Peyer's patch (tissue), 4 donors: ENCODE measurements around the gene GRAPL.
"Not testable (repeated sequence)": the region's sequence is repeated elsewhere in the genome, so short reads cannot be mapped to it uniquely, and the experiment has no call there.

Experiments
- POLR2A ChIP-seq, 2 donors: fragments of 450-650 bp; IDR thresholded peaks; one replicate each; pipeline ENCODE4 v1.5.1; 2017; ENCODE audit warnings: antibody characterized with exemption in 2 of 2, mild to moderate bottlenecking in 2 of 2, moderate library complexity in 2 of 2
- TF ChIP-seq, protein P1 (sequence below), 6 experiments: fragments of 450-650 bp in 4 of 6; fragments of 200-600 bp in 2 of 6; sonication (generic) in 1 of 6; IDR thresholded peaks; one replicate each; pipeline ENCODE4 v1.5.1; 2017 to 2019; ENCODE audit warnings: antibody characterized with exemption in 6 of 6, mild to moderate bottlenecking in 3 of 6, moderate library complexity in 1 of 6

DNA sequence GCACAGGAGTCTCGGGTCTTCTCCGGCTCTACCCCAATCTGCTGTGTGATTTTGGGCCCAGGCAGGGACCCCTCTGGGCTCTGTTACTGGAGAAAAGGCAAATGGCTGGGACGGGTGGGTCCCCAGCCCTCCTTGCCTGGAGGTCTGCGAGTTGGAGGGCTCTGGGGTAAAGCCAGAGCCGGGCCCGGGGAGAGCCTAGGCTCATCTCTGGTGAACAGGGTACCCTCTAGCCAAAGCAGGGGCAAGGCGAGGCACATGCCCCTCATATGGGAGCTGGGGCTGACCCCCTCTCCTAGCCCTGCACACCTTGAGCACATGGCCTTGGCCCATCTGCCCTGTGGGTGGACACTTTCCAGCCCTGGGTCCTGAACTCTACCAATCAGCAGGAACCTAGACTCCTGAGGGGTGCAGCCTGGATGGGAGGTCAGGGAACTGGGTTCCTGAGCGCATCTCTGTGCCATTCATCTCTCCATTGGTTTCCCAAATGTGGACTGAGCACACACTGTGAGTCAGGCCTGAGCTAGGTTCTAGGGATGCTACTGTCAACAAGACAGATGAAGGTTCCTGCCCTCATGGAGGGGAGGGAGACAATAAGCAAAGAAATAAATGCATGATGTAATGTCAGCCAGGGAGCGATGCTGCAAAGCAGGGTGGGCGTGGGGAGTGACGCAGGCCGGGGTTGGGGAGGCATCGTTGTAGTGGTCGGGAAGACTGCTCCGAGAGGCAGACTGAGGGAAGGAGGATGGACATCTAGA is 33.5 kb upstream of the GRAPL start:
- TF ChIP-seq, protein P1, sequence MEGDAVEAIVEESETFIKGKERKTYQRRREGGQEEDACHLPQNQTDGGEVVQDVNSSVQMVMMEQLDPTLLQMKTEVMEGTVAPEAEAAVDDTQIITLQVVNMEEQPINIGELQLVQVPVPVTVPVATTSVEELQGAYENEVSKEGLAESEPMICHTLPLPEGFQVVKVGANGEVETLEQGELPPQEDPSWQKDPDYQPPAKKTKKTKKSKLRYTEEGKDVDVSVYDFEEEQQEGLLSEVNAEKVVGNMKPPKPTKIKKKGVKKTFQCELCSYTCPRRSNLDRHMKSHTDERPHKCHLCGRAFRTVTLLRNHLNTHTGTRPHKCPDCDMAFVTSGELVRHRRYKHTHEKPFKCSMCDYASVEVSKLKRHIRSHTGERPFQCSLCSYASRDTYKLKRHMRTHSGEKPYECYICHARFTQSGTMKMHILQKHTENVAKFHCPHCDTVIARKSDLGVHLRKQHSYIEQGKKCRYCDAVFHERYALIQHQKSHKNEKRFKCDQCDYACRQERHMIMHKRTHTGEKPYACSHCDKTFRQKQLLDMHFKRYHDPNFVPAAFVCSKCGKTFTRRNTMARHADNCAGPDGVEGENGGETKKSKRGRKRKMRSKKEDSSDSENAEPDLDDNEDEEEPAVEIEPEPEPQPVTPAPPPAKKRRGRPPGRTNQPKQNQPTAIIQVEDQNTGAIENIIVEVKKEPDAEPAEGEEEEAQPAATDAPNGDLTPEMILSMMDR (IDR thresholded peaks at IDR 0.05): not testable (repeated sequence)
- not testable (repeated sequence) for TF ChIP-seq POLR2A (IDR thresholded peaks at IDR 0.05)
